ENCODE data around the gene FCER1G.

The FCER1G gene

DNA sequence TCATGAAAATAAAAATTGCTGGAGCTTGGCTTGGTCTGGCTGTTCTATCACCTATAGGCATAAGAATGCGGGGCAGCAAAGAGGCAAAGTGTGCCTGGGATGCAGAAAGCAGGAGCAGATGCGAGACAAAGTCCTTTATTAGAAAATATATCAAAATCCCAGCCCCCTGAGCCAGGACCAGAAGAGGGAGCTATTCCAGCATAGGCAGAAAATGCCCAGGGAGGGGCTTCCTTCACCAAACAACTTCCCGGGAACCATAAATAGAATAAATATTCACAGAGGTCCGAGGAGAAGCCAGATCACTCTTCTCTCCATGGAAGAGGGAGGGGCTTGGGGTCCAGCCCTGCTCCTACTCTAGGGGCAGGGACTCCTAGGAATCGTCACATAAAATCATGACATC lies 43.9 kb upstream of the FCER1G start:
- TF ChIP-seq, protein P1, sequence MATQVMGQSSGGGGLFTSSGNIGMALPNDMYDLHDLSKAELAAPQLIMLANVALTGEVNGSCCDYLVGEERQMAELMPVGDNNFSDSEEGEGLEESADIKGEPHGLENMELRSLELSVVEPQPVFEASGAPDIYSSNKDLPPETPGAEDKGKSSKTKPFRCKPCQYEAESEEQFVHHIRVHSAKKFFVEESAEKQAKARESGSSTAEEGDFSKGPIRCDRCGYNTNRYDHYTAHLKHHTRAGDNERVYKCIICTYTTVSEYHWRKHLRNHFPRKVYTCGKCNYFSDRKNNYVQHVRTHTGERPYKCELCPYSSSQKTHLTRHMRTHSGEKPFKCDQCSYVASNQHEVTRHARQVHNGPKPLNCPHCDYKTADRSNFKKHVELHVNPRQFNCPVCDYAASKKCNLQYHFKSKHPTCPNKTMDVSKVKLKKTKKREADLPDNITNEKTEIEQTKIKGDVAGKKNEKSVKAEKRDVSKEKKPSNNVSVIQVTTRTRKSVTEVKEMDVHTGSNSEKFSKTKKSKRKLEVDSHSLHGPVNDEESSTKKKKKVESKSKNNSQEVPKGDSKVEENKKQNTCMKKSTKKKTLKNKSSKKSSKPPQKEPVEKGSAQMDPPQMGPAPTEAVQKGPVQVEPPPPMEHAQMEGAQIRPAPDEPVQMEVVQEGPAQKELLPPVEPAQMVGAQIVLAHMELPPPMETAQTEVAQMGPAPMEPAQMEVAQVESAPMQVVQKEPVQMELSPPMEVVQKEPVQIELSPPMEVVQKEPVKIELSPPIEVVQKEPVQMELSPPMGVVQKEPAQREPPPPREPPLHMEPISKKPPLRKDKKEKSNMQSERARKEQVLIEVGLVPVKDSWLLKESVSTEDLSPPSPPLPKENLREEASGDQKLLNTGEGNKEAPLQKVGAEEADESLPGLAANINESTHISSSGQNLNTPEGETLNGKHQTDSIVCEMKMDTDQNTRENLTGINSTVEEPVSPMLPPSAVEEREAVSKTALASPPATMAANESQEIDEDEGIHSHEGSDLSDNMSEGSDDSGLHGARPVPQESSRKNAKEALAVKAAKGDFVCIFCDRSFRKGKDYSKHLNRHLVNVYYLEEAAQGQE (IDR thresholded peaks at IDR 0.05; ENCODE audit: insufficient read depth in 1 of 2, low read depth in 2 of 2, low read length in 2 of 2), result no peak
- no peak for TF ChIP-seq POLR2AphosphoS5 (IDR thresholded peaks at IDR 0.05; ENCODE audit: low read depth, low read length)
- TF ChIP-seq TAF1 (IDR thresholded peaks at IDR 0.05; ENCODE audit: borderline replicate concordance, insufficient read depth, low read length), result no peak
- TF ChIP-seq FOXP2 (optimal IDR thresholded peaks at IDR 0.05; ENCODE audit: borderline replicate concordance, extremely low read depth, extremely low read length, insufficient read depth), result no peak
- no peak for TF ChIP-seq SIN3A (IDR thresholded peaks at IDR 0.05; ENCODE audit: borderline replicate concordance, insufficient read depth, low read length)

DNA sequence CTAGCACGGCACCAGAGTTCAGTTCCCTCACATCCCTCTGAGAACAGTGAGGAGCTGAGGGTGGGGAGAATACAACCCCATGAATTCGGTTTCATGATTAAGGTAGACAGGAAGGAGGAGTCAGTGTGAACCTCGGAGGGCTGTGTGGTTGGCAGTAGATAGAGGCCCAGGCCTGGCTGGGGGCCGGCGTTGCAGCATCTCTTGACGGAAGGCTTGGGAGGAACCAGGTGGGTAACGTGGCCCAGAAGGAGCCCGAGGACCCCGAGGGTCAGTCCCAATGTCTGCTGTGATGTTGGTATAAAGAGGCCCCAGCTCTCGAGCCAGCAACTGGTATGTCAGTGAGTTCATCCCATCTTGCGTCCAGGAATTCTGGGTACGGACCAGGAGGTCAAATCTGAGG lies 43.4 kb upstream of the FCER1G start:
- TF ChIP-seq, protein P1 (IDR thresholded peaks at IDR 0.05; ENCODE audit: insufficient read depth in 1 of 2, low read depth in 2 of 2, low read length in 2 of 2), result no peak
- TF ChIP-seq FOXP2 (optimal IDR thresholded peaks at IDR 0.05; ENCODE audit: borderline replicate concordance, extremely low read depth, extremely low read length, insufficient read depth) (no peak), SIN3A (IDR thresholded peaks at IDR 0.05; ENCODE audit: borderline replicate concordance, insufficient read depth, low read length) (no peak), TAF1 (IDR thresholded peaks at IDR 0.05; ENCODE audit: borderline replicate concordance, insufficient read depth, low read length) (no peak), POLR2AphosphoS5 (IDR thresholded peaks at IDR 0.05; ENCODE audit: low read depth, low read length) (no peak)

DNA sequence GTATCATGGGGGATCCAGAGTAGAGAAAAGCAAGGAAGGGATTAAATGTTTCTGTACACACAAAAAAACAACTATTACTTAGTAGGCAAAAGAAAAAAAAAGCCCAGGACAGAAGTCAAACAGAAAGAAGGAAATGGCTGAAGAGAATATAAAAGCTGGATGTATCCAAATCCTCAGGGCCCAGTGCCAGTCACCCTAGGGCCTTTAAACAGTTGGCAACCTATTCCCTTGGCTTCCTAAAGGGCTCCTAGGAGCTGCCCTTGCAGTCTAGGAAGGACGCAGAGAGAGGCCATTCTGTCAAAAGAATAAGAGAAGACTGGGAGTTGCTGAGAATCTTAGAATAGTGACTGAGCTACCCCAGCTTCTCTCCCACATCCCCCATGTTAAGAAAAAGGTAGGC lies 42.7 kb upstream of the FCER1G start:
- no peak for TF ChIP-seq TAF1 (IDR thresholded peaks at IDR 0.05; ENCODE audit: borderline replicate concordance, insufficient read depth, low read length)
- TF ChIP-seq POLR2AphosphoS5 (IDR thresholded peaks at IDR 0.05; ENCODE audit: low read depth, low read length), result no peak
- TF ChIP-seq, protein P1 (IDR thresholded peaks at IDR 0.05; ENCODE audit: insufficient read depth in 1 of 2, low read depth in 2 of 2, low read length in 2 of 2), result no peak
- no peak for TF ChIP-seq SIN3A (IDR thresholded peaks at IDR 0.05; ENCODE audit: borderline replicate concordance, insufficient read depth, low read length)
- no peak for TF ChIP-seq FOXP2 (optimal IDR thresholded peaks at IDR 0.05; ENCODE audit: borderline replicate concordance, extremely low read depth, extremely low read length, insufficient read depth)

DNA sequence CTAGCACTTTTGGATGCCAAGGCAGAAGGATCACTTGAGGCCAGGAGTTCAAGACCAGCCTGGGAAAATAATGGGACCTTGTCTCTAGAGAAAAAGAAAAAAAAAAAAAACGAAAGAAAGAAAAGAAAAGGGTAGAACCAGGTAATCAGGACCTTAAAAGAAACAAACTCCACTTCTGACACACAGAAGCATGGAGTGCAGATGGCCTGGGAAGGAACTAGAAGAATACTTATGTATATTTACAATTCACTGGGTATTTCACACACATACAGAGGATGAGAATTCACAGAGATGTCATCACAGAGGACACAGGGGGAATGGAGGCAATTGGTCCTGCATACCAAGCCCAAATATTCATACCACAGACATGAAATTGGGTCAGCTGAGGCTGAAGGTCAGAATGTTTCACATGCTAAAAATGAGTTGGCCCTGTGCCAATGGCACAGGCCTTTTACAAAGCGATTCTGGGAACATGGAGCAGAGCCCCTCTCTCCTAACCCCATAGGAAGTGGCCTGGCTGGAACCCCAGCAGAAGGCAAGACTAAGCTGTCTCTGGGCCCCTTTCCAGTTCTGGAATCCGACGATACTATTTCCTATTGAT lies 42.2 kb upstream of the FCER1G start:
- TF ChIP-seq, protein P1 (IDR thresholded peaks at IDR 0.05; ENCODE audit: insufficient read depth in 1 of 2, low read depth in 2 of 2, low read length in 2 of 2), result no peak
- TF ChIP-seq SIN3A (IDR thresholded peaks at IDR 0.05; ENCODE audit: borderline replicate concordance, insufficient read depth, low read length) (no peak), POLR2AphosphoS5 (IDR thresholded peaks at IDR 0.05; ENCODE audit: low read depth, low read length) (no peak), TAF1 (IDR thresholded peaks at IDR 0.05; ENCODE audit: borderline replicate concordance, insufficient read depth, low read length) (no peak), FOXP2 (optimal IDR thresholded peaks at IDR 0.05; ENCODE audit: borderline replicate concordance, extremely low read depth, extremely low read length, insufficient read depth) (no peak)

Data from PFSK-1 (cell line).